Right atrium auricular region (tissue), 2 donors: ENCODE measurements around the gene AFTPH. TPM values are rescaled to one million over a fixed set of nuclear protein-coding genes. Genes with fewer than 3 reads are reported as not detected.
"Not testable (repeated sequence)": the region's sequence is repeated elsewhere in the genome, so short reads cannot be mapped to it uniquely, and the experiment has no call there.

ENCODE experiments used
- DNase-seq: peaks from one replicate; pipeline ENCODE4 v3.0.0-alpha.2; 2019; ENCODE audit warnings: low spot score
- H3K27ac ChIP-seq, 2 donors: fragments of 200-600 bp; sonication (generic); 1 replicate in 1 of 2; 2 replicates in 1 of 2; pipeline ENCODE4 v1.5.1; 2016 to 2019
- H3K27me3 ChIP-seq, 2 donors: fragments of 200-600 bp; sonication (generic); one replicate each; pipeline versions ENCODE4 v1.5.1 to v1.6.0; 2017 to 2019
- H3K36me3 ChIP-seq: fragments of 200-600 bp; sonication (generic); one replicate; pipeline ENCODE4 v1.5.1; 2016
- H3K4me1 ChIP-seq, 2 donors: fragments of 200-600 bp; sonication (generic); one replicate each; pipeline versions ENCODE4 v1.5.1 to v1.6.0; 2017 to 2019
- H3K4me3 ChIP-seq, 2 donors: fragments of 200-600 bp; sonication (generic); 1 replicate in 1 of 2; 2 replicates in 1 of 2; pipeline ENCODE4 v1.5.1; 2017 to 2019; ENCODE audit warnings: mild to moderate bottlenecking in 1 of 2, moderate library complexity in 1 of 2
- H3K9me3 ChIP-seq, 2 donors: fragments of 200-600 bp; sonication (generic); one replicate each; pipeline ENCODE4 v1.5.1; 2019
- CTCF ChIP-seq, 2 donors: fragments of 200-600 bp; sonication (generic); IDR thresholded peaks; one replicate each; pipeline ENCODE4 v1.5.1; 2019; ENCODE audit warnings: antibody characterized with exemption in 2 of 2
- total RNA-seq, 2 donors: library from RNA; depleted of rRNA; stranded (reverse); fragments of >200 nt; gene quantifications; one replicate each; pipeline ENCODE4 v1.1.0, GENCODE V29; 2016

The AFTPH gene
- total RNA-seq, 2 donors from 2014 or later, result 14.5 to 17.4 TPM

DNA sequence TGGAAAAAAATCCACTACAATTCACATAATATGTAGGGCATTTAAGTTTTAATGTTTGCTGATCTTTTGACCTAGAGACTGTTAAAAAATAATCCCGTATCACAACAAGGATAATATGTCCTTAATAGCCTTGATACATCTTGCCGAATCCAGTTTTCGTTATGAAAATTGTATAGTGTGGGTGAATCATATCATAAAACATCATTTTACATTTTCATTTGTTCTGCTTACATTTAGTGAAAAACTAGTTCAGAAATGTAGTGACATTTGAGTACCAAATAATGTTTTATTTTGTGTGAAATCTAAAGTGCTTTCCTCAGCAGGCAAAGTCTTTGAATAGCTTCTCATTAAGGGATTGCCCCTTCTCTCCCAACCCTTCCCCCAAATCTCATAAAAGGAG, 1.9 kb downstream of the AFTPH start:
- Histone ChIP-seq H3K27me3 (no peaks in the 10 kb centered on the region), H3K4me1 (peaks cover 0 to 33% of the 10 kb centered on the region in 2 donors), H3K4me3 (no peak overlapping the region), H3K36me3 (no peaks in the 10 kb centered on the region), H3K9me3 (no peaks in the 10 kb centered on the region), H3K27ac (peak overlapping the region in 1 of 2 donors; percentile 97)
- TF ChIP-seq CTCF (IDR thresholded peaks at IDR 0.05), result no peak
- no peak for DNase-seq

- H3K9me3 ChIP-seq, DNase-seq, H3K27me3 ChIP-seq, H3K36me3 ChIP-seq, H3K4me3 ChIP-seq, H3K27ac ChIP-seq: not testable (repeated sequence)
- peaks cover 0 to 33% of the 10 kb centered on the region in 2 donors for H3K4me1 ChIP-seq
Observed at GRCh38 chr2:64530946-64531345, 6.8 kb downstream of the AFTPH start.

DNA sequence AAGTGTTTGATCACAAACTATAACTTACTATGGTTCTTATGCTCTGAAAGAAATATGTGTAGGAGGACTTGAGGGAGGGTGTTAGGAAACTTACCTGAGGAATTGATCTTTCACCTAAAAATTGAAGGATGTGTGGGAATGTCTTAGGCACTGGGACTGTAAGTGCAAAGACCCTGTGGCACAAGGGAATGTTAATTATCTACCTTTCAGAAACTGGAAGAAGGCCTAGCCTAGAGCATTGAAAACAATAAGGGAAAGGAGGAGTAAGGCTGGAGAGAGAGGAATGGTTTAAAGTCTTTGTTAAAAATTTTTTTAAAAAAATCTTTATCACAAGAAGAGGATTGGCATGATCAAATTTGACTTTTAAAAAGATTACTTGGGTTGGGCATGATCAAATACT, 7.9 kb downstream of the AFTPH start:
- H3K27ac ChIP-seq, result no peak overlapping the region
- no peaks in the 10 kb centered on the region for H3K9me3 ChIP-seq
- H3K4me3 ChIP-seq, result no peak overlapping the region
- TF ChIP-seq CTCF (IDR thresholded peaks at IDR 0.05), result no peak
- H3K4me1 ChIP-seq, result peaks cover 0 to 25% of the 10 kb centered on the region in 2 donors
- no peaks in the 10 kb centered on the region for H3K27me3 ChIP-seq
- no peaks in the 10 kb centered on the region for H3K36me3 ChIP-seq
- no peak for DNase-seq

- Histone ChIP-seq H3K36me3 (no peaks in the 10 kb centered on the region), H3K27ac (no peak overlapping the region), H3K4me1 (peaks cover 0 to 11% of the 10 kb centered on the region in 2 donors), H3K27me3 (no peaks in the 10 kb centered on the region), H3K9me3 (no peaks in the 10 kb centered on the region), H3K4me3 (no peak overlapping the region)
- no peak for DNase-seq
- no peak for TF ChIP-seq CTCF (IDR thresholded peaks at IDR 0.05)
Observed at GRCh38 chr2:64533882-64534281, 9.8 kb downstream of the AFTPH start.

DNA sequence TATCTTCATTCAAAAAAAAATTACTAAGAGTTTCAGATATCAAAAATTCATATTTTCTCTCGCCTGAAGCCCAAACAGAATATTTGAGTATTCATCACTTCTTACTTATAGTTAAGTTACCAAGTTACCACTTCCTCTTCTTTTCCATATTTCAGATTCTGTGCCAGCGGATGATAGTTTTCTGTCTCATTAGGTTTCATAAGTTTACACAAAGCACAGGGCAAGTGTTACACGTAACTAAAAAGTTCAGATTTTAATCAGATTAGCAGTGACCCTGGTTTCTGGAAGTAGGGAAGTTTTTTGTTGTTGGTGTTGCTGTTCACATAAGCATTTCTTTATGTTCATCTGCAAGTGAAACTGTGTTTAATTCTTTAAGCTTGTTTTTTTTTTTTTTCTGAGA, 10.2 kb downstream of the AFTPH start:
- DNase-seq, result no peak
- H3K4me3 ChIP-seq, result no peak overlapping the region
- no peaks in the 10 kb centered on the region for H3K36me3 ChIP-seq
- H3K27ac ChIP-seq, result no peak overlapping the region
- no peaks in the 10 kb centered on the region for H3K27me3 ChIP-seq
- peaks cover 0 to 11% of the 10 kb centered on the region in 2 donors for H3K4me1 ChIP-seq
- no peaks in the 10 kb centered on the region for H3K9me3 ChIP-seq
- no peak for TF ChIP-seq CTCF (IDR thresholded peaks at IDR 0.05)

- peaks cover 0 to 11% of the 10 kb centered on the region in 2 donors for H3K4me1 ChIP-seq
- no peak for DNase-seq
- no peak for TF ChIP-seq CTCF (IDR thresholded peaks at IDR 0.05)
- H3K36me3 ChIP-seq, result no peaks in the 10 kb centered on the region
- no peaks in the 10 kb centered on the region for H3K27me3 ChIP-seq
- H3K4me3 ChIP-seq, result no peak overlapping the region
- no peak overlapping the region for H3K27ac ChIP-seq
- no peaks in the 10 kb centered on the region for H3K9me3 ChIP-seq
Observed at GRCh38 chr2:64535024-64535423, 10.9 kb downstream of the AFTPH start.
